Hypothalamus (tissue), 51 donors: ENCODE measurements around the gene PCSK9.
A peak's percentile ranks its signal among the peaks of the same experiment; 100 is the strongest.
"Not testable (repeated sequence)": the region's sequence is repeated elsewhere in the genome, so short reads cannot be mapped to it uniquely, and the experiment has no call there.

Experiments
- DNase-seq, 51 donors: peaks; one replicate each; lab custom pipeline; 2025; lab: John Stamatoyannopoulos, UW

Gene PCSK9

DNA sequence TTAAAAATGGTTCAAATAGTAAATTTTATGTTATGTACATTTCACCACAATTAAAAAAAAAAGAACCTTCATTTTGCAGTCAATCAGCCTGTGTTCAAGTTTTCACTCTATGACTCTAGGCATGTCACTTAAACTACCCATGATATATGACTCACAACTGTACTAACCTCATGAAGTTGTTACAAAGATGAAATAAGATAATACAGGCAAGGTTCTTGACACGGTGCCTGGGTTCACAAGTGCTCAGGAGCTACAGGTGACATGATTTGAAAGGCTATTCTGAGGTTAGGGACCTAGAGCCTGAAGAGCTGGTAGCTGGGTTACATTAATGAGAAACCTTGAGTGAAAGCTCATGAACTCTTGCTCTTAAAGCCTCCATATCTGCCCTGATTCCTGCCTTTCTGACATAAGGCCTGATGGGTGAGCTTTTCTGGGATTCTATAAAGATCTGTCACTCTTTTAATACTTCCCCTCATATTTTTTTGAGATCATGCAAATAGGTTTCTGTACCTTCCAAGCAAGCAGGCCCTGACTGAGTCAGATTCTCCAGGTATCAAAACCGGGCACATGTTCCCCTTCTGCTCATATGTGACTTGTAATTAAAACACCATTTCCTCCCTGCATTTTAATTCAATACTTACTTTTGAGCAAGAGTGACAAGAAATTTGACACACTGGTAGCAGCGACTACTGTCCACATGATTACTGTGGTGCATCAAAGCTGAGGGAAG is 34.0 kb downstream of the PCSK9 start:
- no peak for DNase-seq

DNA sequence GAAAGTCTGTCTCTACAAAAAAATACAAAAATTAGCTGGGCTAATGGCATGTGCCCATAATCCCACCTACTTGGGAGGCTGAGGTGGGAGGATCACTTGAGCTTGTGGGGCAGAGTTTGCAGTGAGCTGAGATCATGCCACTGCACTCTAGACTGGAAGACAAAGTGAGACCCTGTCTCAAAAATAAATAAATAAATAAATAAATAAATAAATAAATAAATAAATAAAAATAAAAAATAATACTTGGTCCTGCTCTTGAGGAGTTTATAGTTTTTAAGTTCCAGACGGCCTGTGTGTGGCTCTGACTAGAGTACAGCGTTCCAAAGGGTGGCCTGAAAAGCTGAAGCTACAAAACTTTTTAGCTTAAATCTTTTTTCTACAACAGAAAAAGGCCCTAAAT is 35.1 kb downstream of the PCSK9 start:
- DNase-seq, result no peak

DNA sequence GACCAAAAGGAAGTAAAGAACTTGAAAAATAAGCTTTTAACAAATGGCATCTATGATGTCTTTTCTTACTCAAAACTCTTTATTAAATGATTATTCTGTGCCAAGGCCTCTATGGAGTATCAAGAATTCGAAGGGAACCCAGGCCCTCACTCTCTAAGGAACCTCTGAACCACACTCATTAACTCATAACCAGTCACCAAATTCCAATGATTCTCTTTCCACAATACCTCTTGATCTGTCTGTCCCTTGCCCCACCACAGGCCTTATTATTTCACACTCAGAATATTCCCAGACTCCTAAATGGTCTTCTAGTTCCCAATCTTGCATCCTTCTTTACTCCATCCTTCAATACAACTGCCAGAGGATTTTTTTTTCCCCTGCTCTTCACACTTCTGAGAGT is 37.0 kb downstream of the PCSK9 start:
- DNase-seq, result no peak

DNA sequence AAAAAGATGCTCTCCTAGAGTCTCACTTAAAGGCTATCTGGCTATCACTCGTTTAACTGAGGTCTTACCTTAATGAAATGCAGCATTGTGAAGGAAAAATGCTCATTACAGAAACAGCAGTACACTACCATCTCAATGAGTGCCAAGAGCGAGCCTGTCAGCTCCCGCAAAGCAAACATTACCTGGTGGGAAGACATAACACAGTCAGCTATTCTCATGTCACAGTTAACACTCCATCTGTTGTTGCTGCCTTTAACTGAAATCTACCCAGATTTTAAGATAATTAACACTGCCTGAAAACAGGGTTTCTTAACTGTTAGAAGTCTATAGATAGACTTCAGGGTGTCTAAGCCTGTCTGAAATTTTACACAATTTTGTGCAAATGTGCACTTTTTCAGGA is 39.1 kb downstream of the PCSK9 start:
- DNase-seq, result peak in 1 of 51 donors; percentile 9

DNA sequence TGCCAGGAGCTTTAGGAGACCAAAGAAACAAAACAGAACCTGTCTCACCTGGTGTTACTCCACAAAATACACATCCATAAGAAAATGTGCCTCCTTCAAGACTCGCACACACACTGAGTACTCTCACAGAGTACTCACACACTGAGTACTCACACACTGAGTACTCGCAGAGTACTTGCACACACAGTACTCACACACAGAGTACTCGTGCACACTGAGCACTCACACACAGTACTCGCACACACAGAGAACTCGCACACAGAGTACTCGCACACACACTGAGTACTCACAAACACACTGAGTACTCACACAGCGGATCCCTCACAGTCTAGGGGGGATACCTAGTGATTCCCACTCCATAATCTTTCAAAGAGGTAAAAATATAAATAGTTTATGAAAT is 40.3 kb downstream of the PCSK9 start:
- DNase-seq, result no peak

DNA sequence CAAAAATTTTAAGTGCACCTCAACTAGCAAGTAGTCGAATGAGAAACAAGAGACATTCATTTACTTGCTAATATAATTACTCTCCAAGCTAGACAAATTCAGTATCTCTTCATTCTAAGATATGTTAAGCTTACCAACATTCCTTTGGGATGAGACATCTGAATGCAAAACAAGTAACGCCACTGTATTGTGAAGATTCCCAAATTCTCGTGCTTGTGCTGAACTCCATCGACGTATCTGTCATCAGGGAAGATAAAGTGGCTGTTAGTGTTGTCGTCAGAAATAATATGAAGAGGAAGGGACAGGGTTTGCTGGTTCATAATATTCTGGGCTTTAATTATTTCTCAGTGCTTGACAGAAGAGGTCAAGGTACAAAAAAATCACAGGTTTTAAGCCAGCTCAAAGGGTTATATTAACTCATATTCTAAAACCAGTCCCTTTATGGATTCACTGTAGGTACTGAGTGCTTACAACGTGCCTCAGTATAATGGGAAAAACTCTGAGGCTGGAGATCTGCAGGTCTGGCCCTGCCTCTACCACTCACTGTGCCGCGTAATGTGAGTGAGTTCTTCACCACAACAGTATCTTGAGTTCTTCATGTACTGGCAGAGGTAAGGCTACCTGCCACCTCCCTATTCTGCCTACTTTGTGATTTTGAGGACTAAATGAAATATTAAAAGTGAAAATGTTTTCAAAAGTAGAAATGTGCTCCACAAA is 42.0 kb downstream of the PCSK9 start:
- DNase-seq, result no peak

DNA sequence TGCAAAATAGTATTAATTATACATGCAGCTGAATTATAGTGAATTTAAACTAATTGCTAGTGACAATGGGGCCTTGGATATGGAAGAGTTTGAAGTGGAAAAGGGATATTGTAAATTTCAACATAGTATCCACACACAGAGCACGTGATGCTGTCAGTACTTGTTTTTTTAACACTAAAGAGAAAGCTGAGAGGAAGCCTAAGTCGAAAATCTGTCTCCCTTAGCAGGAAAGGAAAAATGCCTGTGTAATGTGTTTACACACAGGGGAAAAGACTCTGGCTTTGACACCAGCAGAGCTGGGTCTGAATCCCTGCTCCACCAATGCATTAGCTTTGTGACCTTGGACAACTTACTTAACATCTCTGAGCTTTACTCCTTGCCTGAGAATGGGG is 42.6 kb downstream of the PCSK9 start:
- no peak for DNase-seq

DNA sequence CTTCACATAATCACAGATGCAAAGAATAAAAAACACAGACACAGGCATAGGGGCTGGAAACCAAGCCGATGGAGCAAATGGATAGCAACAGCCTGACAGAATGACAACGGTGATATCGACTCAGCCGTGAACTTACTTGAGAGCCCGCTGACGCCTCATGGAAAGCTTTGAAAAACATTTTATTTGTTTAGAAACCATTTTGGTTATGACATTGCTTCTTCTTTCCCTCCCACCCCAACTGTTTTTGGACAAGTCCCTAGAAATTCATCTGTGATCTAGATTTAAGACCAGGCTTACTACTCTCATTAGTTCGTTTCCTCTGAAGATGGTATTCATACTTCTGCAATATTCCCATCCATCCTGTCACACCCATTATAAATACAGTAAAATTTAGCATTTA is 44.9 kb downstream of the PCSK9 start:
- DNase-seq, result no peak

DNA sequence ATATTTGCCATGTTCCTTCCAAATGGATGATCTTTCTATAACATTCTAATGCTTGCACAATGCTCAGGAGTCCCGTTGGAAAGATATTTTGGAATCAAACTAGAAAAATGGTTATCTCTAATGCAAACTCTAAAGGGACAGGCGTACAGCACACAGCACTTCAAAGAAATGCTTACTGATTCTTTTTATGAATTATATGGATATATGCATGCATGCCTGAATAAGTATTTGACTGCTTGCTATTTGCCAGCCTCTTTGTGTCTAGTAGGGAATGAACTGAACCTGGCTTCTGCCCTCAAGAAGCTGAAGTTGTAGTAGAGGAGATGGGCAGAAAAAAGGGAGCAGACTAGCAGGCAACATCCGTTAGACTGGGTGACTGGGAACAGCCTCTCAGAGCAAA is 48.1 kb downstream of the PCSK9 start:
- no peak for DNase-seq

DNA sequence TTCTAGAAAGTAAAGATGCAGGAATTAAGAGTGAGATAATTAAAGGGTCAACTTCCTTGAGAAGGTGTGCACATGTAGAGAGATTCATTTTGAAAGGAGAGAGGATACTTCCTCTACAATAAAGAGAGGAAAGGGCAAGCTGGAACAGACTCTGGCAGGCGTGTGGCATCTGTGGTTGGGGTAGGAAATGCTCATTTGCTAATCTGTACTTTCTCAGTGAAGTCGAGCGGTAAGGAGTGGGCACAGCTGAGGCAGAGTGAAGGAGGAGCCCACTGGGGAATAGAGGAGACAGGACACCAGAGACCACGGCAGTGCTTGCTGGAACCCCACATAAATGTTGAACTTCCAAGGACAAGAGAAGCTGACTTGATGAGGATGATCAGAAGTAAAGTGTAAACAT is 49.1 kb downstream of the PCSK9 start:
- DNase-seq, result no peak

DNA sequence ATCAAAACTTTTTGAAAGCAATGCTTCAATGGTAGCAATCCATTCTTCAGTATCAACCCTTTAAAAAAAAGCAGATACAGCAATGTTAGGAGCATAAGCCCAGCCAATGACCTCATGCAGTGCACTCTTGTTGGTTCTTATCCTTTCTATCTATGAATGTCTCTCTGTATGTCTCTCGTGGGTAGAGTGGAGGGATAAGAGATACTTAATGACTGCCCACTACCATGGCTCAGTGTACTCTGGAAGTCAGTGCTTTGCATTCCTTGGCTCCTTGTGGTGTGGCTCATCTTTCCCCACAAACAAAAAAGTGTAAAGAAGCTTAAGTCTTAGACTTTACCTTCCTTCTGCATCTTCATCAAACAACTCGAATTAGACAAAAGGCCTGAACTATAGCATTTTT is 50.3 kb downstream of the PCSK9 start:
- no peak for DNase-seq

DNA sequence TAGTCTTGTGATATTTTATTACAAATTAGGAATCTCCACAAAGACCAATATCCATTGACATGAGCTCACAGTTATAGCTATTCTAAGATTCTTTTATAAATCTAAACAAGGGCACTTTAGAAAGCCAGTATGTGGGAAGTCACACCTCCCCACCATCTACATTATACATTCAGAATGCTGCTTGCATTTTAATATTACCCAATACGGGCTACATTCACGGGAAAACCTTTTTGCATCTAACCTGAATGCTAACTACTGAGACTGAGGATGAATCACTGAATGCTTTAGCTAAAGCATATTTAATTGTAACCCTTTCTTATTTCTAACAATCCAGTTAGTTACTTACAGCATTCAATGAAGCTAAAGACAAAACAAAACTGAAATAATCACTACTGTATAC is 53.1 kb downstream of the PCSK9 start:
- no peak for DNase-seq

DNA sequence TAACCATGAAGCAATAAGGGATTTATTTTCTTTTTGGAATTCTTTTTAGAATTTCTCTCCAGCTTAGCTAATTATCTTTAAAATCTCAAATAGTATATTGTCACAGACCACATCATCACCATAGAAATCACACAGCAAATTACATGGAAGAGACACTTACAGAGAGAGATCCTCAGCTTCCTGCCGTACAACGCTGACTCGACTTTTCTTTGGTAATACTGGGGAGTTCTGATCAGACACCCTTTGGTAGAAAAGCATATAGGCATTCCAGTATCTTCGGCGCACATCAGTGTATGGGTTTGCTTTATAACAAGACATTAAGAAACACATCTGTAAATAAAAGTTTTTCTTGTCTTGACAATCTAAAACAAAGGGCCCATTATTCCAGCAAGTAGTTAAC is 55.7 kb downstream of the PCSK9 start:
- DNase-seq, result no peak

DNA sequence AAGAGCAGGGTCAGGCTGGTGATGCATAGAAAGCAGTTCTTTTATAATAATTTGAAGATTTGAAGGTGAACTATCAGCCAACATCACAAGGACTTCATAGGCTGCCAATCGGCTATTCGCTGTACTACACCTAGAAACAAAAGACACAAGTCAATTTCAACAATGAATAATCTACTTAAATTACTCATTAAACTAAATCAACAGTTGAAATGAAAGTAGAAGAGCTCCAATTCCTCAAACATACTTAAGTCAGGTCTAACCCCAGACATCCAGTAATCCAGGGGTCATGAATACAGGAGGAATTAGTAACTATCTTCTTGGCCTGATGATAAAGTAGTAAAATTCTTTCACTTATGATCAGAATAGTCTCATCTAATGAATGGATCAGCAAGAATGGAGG is 64.5 kb downstream of the PCSK9 start:
- DNase-seq, result no peak

DNA sequence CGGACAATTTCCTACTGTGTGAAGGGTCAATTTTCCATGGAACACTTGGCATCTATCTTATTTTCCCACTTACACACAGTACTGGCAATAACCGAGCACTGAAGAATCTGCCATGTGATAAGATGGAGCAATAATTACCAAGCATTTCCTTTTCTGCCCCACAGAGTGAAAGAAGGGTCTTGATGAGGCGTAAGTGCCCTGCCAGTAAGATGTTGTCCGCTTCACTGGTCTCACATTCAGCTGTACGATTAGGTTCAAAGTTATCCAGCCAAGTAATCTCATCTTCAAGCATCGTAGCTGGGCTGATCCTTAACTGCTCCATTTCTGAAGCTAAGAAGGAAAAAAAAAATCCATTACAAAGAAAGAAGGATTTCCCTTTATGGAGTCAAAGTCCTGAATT is 67.8 kb downstream of the PCSK9 start:
- no peak for DNase-seq

DNA sequence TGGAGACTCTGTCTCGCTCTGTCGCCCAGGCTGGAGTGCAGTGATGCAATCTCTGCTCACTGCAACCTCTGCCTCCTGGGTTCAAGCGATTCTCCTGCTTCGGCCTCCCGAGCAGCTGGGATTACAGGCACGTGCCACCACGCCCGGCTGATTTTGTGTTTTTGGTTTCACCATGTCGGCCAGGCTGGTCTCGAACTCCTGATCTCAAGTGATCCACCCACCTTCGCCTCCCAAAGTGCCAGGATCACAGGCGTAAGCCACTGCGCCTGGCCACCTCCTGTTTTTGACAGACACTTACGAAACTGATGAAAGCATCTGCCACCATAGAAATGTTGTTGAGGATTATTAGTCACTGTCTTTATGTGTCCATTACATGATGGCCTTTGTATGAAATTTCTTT is 69.7 kb downstream of the PCSK9 start:
- not testable (repeated sequence) for DNase-seq
